Nephron (organoid): ENCODE measurements around the gene NOC4L.

ENCODE experiments used
- H3K27ac Mint-ChIP-seq, 3 experiments: 2 replicates each; pipeline ENCODE4 v1.8.0; 2020; ENCODE audit warnings: mixed read lengths in 3 of 3, mild to moderate bottlenecking in 2 of 3, moderate library complexity in 1 of 3
- H3K27me3 Mint-ChIP-seq: 2 replicates; pipeline ENCODE4 v1.8.0; 2021; ENCODE audit warnings: low read depth, mild to moderate bottlenecking, moderate library complexity, mixed read lengths
- H3K36me3 Mint-ChIP-seq: 2 replicates; pipeline ENCODE4 v1.8.0; 2020; ENCODE audit warnings: low read depth, mixed read lengths
- H3K4me1 Mint-ChIP-seq: 2 replicates; pipeline ENCODE4 v1.8.0; 2020; ENCODE audit warnings: mixed read lengths
- H3K4me3 Mint-ChIP-seq, 3 experiments: 2 replicates each; pipeline ENCODE4 v1.8.0; 2020; ENCODE audit warnings: mild to moderate bottlenecking in 3 of 3, mixed read lengths in 3 of 3, moderate library complexity in 2 of 3
- H3K9me3 Mint-ChIP-seq: 2 replicates; pipeline ENCODE4 v1.8.0; 2020; ENCODE audit warnings: mixed read lengths
- TF ChIP-seq, protein P1 (sequence below), 3 experiments: fragments of 200-600 bp; sonication (generic); IDR thresholded peaks; one replicate each; pipeline ENCODE4 v1.5.0; 2021; ENCODE audit warnings: antibody characterized with exemption in 3 of 3; ENCODE audit not compliant: unreplicated experiment in 3 of 3

The NOC4L gene

DNA sequence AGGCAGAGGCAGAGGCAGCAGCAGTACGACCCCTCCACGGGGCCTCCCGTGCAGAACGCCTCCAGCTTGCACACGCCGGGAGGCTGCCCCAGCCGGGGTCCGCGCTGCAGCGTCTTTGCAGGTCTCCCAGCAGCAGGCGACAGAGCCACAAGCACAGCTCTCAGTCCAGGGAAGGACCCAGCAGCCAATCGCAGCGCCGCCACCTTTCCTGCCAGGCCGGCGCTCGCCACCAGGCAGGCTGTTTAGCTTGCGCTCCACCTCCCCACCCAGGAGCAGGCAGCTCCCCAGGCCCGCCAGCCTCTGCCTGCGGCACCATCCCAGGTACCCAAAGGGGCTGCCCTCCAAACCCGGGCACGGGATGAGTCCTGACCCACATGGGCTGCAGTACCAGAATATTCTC lies 25.4 kb upstream of the NOC4L start:
- Mint-ChIP-seq H3K4me1 (no peaks in the 10 kb centered on the region), H3K9me3 (no peaks in the 10 kb centered on the region), H3K36me3 (peaks cover 36% of the 10 kb centered on the region), H3K4me3 (no peak overlapping the region), H3K27ac (no peak overlapping the region), H3K27me3 (no peaks in the 10 kb centered on the region)
- TF ChIP-seq, protein P1, sequence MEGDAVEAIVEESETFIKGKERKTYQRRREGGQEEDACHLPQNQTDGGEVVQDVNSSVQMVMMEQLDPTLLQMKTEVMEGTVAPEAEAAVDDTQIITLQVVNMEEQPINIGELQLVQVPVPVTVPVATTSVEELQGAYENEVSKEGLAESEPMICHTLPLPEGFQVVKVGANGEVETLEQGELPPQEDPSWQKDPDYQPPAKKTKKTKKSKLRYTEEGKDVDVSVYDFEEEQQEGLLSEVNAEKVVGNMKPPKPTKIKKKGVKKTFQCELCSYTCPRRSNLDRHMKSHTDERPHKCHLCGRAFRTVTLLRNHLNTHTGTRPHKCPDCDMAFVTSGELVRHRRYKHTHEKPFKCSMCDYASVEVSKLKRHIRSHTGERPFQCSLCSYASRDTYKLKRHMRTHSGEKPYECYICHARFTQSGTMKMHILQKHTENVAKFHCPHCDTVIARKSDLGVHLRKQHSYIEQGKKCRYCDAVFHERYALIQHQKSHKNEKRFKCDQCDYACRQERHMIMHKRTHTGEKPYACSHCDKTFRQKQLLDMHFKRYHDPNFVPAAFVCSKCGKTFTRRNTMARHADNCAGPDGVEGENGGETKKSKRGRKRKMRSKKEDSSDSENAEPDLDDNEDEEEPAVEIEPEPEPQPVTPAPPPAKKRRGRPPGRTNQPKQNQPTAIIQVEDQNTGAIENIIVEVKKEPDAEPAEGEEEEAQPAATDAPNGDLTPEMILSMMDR (IDR thresholded peaks at IDR 0.05; ENCODE audit: unreplicated experiment in 3 of 3): no peak

DNA sequence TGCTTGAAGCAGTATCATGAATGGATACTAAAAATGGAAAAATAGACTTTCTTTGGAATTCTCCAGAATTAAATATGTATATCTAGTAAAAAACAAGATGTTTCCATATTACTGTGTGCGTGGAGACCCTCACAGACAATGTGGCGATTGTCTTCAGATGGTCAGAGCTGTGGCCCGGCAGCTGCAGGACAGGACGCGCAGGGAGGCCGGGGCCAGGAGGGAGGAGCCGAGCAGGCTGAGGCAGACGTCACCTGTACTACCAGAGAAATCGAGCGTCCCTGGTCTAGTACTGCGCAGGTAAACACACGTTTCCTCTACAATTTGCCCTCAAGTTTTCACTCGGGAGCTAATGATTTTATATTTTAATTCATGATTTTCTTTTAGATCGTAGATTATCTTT lies 23.0 kb upstream of the NOC4L start:
- no peaks in the 10 kb centered on the region for H3K27me3 Mint-ChIP-seq
- no peak overlapping the region for H3K4me3 Mint-ChIP-seq
- H3K27ac Mint-ChIP-seq: no peak overlapping the region
- TF ChIP-seq, protein P1 (IDR thresholded peaks at IDR 0.05; ENCODE audit: unreplicated experiment in 3 of 3): no peak
- H3K4me1 Mint-ChIP-seq: no peaks in the 10 kb centered on the region
- H3K9me3 Mint-ChIP-seq: no peaks in the 10 kb centered on the region
- peaks cover 44% of the 10 kb centered on the region for H3K36me3 Mint-ChIP-seq

DNA sequence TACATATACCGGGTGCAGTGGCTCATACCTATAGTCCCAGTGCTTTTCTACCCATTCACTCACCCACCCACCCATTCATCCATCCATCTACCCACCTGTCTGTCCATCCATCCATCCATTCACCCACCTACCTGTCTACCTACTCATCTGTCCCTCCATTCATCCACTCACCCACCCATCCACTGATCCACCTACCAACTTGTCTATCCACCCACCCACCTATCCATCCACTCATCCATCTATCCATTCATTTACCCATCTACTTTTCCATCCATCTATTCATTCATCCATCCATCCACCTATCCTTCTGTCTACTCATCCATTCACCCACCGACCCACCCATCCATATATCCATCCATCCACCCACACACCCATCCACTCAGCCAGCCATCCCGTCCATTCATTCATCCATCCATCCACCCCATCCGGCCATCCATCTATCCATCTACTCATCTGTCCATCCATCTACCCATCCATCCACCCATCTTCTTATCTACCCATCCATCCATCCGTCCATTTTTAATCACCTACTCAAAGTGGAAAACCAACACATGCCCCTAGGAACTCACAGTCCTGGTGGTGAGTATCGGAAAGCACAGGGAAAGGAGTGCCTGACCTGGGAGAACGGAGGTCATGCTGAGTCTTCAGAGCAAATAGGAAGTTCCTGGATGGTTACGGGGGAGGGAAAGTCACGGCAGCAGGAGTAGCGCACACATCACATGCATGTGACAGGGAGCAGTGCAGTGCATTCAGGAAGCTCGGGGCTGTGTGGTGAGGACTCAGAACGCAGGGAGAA lies 20.1 kb upstream of the NOC4L start:
- H3K27me3 Mint-ChIP-seq: no peaks in the 10 kb centered on the region
- H3K4me1 Mint-ChIP-seq: no peaks in the 10 kb centered on the region
- H3K4me3 Mint-ChIP-seq: no peak overlapping the region
- H3K36me3 Mint-ChIP-seq: peaks cover 69% of the 10 kb centered on the region
- H3K9me3 Mint-ChIP-seq: peaks cover 15% of the 10 kb centered on the region
- no peak overlapping the region for H3K27ac Mint-ChIP-seq
- TF ChIP-seq, protein P1 (IDR thresholded peaks at IDR 0.05; ENCODE audit: unreplicated experiment in 3 of 3): no peak

DNA sequence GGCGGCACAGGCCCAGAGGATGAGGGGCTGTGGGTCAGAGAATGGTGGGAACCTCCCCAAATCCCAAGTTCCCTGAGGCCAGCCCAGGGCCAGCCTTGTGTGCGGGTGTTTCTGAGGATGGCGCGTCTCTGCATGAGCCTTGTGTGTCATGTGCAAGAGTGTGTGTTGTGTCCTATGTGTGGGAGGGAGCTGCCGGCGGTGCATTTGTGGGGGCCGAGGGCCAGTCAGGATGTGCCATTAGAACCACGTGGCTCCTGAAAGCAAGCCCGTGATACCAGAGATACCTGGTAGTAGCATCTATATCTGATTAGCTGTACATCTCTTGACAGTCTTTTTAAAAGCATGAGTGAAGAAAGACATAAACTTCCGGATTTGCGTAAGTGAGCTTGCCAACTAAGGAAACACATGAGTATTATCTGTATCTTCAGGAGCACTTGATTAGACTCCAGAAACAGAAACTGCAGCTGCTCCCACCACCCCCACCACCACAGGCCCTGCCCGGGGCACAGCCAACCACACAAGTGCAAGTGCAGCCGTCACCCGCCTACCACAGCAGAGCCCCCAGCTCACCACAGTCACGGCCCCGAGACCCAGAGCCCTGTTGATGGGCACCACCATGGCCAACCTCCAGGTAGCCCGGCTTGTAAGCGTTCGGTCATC lies 19.4 kb upstream of the NOC4L start:
- Mint-ChIP-seq H3K27me3 (no peaks in the 10 kb centered on the region), H3K4me3 (no peak overlapping the region)

DNA sequence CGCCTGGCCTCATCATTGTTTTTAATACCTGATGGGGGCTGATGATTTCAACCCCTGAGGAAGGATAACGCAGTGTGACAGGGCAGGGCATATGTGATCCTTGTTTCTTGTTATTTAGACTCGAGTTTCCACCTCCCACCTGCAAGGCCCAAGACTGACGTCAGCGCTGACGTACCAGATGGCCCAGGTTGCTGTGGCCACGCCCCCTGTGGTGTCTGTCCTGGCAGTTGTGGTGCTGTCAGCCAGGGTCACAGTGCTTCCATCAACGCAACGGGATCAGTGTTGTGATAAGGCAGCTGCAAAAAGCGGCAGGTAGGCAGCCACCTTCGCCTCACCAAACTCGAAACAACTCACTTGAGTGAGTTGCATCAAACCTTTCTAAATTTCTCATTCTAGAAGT lies 18.5 kb upstream of the NOC4L start:
- Mint-ChIP-seq H3K36me3 (peaks cover 81% of the 10 kb centered on the region), H3K27me3 (no peaks in the 10 kb centered on the region), H3K4me3 (no peak overlapping the region), H3K9me3 (peaks cover 18% of the 10 kb centered on the region), H3K4me1 (no peaks in the 10 kb centered on the region), H3K27ac (no peak overlapping the region)
- TF ChIP-seq, protein P1 (IDR thresholded peaks at IDR 0.05; ENCODE audit: unreplicated experiment in 3 of 3): no peak

More for the DNA sequence above, 19.4 kb upstream of the NOC4L start:
- TF ChIP-seq, protein P1 (IDR thresholded peaks at IDR 0.05; ENCODE audit: unreplicated experiment in 3 of 3): no peak
- H3K36me3 Mint-ChIP-seq: peaks cover 77% of the 10 kb centered on the region
- H3K4me1 Mint-ChIP-seq: no peaks in the 10 kb centered on the region
- peaks cover 18% of the 10 kb centered on the region for H3K9me3 Mint-ChIP-seq
- no peak overlapping the region for H3K27ac Mint-ChIP-seq
